ENCODE data around the gene KRT7. TPM values are rescaled to one million over a fixed set of nuclear protein-coding genes. Genes with fewer than 3 reads are reported as not detected.

The KRT7 gene
- total RNA-seq, 1 donor = 27.9 TPM

GRCh38 chr12:52296572-52297215 lies 63.7 kb downstream of the KRT7 start:
- Histone ChIP-seq H3K36me3 (ENCODE audit: insufficient read depth, low read length) (no peaks in the 10 kb centered on the region), H3K4me3 (ENCODE audit: insufficient read depth, low read length) (no peak overlapping the region), H3K27ac (ENCODE audit: low read depth, low read length) (no peak overlapping the region), H3K4me1 (ENCODE audit: insufficient read depth, low read length) (no peaks in the 10 kb centered on the region), H3K27me3 (ENCODE audit: insufficient read depth, low read length) (peaks cover 12% of the 10 kb centered on the region), H3K4me2 (ENCODE audit: insufficient read depth, low read length) (no peak overlapping the region), H3K9me3 (ENCODE audit: low read depth, low read length) (no peaks in the 10 kb centered on the region), H3K79me2 (ENCODE audit: insufficient read depth, low read length) (no peaks in the 10 kb centered on the region), H2AFZ (ENCODE audit: low read length) (no peak overlapping the region), H4K20me1 (ENCODE audit: insufficient read depth, low read length) (no peaks in the 10 kb centered on the region)
- TF ChIP-seq, protein P1, sequence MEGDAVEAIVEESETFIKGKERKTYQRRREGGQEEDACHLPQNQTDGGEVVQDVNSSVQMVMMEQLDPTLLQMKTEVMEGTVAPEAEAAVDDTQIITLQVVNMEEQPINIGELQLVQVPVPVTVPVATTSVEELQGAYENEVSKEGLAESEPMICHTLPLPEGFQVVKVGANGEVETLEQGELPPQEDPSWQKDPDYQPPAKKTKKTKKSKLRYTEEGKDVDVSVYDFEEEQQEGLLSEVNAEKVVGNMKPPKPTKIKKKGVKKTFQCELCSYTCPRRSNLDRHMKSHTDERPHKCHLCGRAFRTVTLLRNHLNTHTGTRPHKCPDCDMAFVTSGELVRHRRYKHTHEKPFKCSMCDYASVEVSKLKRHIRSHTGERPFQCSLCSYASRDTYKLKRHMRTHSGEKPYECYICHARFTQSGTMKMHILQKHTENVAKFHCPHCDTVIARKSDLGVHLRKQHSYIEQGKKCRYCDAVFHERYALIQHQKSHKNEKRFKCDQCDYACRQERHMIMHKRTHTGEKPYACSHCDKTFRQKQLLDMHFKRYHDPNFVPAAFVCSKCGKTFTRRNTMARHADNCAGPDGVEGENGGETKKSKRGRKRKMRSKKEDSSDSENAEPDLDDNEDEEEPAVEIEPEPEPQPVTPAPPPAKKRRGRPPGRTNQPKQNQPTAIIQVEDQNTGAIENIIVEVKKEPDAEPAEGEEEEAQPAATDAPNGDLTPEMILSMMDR (IDR thresholded peaks at IDR 0.05; ENCODE audit: extremely low read depth, low read depth, low read length) = no peak
- no peak for DNase-seq (ENCODE audit: insufficient read length, low spot score, missing footprints)

Other genes with a start within 250 kb of the KRT7 start
- gene TAMALIN, start 226.3 kb upstream of the KRT7 start, total RNA-seq = 4.7 and 6.5 TPM in 2 replicates
- gene NR4A1, start 181.8 kb upstream of the KRT7 start, total RNA-seq = 3.3 and 3.5 TPM in 2 replicates
- 49.5 and 64.4 TPM in 2 replicates for gene ATG101, start 163.3 kb upstream of the KRT7 start, total RNA-seq
- gene SMIM41, start 153.5 kb upstream of the KRT7 start, total RNA-seq = under 0.01 TPM in 1 of 2 replicates, not detected in the other
- 0.59 and 0.72 TPM in 2 replicates for gene KRT80, start 41.2 kb upstream of the KRT7 start, total RNA-seq
- gene KRT86, start 41.4 kb downstream of the KRT7 start, total RNA-seq = under 0.01 and 0.36 TPM in 2 replicates
- gene KRT81, start 58.3 kb downstream of the KRT7 start, total RNA-seq = 0.29 TPM in 1 of 2 replicates, not detected in the other
- not detected in 2 replicates for gene KRT83, start 88.2 kb downstream of the KRT7 start, total RNA-seq
- gene KRT85, start 134.2 kb downstream of the KRT7 start, total RNA-seq = not detected in 2 replicates
- gene KRT84, start 152.4 kb downstream of the KRT7 start, total RNA-seq = not detected in 2 replicates
- not detected in 2 replicates for gene KRT82, start 173.1 kb downstream of the KRT7 start, total RNA-seq
- gene KRT75, start 201.1 kb downstream of the KRT7 start, total RNA-seq = under 0.01 TPM in 1 of 2 replicates, not detected in the other
- not detected in 2 replicates for gene KRT6B, start 218.9 kb downstream of the KRT7 start, total RNA-seq
- gene KRT6C, start 240.6 kb downstream of the KRT7 start, total RNA-seq = not detected in 2 replicates